ENCODE measurements around the gene CEP170B. TPM values are rescaled to one million over a fixed set of nuclear protein-coding genes. Genes with fewer than 3 reads are reported as not detected.

CEP170B gene
- polyA plus RNA-seq, 4 donors: 24.9 to 33.9 (median 31.1) TPM

GRCh38 chr14:104894331-104895206 lies 29.5 kb downstream of the CEP170B start:
- FAIRE-seq: no peak
- DNase-seq: no peak
- WGBS, 3 donors: 75 to 83% (median 80%) methylated on average over 25 to 30 of the region's 30 CpGs
- no peaks in the 10 kb centered on the region for H3K4me1 ChIP-seq (ENCODE audit: control insufficient read depth in 3 of 3, insufficient read depth in 2 of 3, low read depth in 1 of 3, low read length in 2 of 3)
- H3K27ac ChIP-seq (ENCODE audit: low read depth in 1 of 3, low read length in 2 of 3): no peak overlapping the region
- H3K27me3 ChIP-seq (ENCODE audit: control insufficient read depth in 3 of 3, insufficient read depth in 3 of 3, low read length in 3 of 3): no peaks in the 10 kb centered on the region
- H3K9me3 ChIP-seq (ENCODE audit: control insufficient read depth in 2 of 2, insufficient read depth in 1 of 2, low read depth in 1 of 2, low read length in 1 of 2): peaks cover 0 to 2% of the 10 kb centered on the region in 2 donors
- H3K4me3 ChIP-seq (ENCODE audit: low read depth in 1 of 3, low read length in 3 of 3): no peak overlapping the region
- peaks cover 0 to 29% (median 3%) of the 10 kb centered on the region in 3 donors for H3K36me3 ChIP-seq (ENCODE audit: control insufficient read depth in 3 of 3, insufficient read depth in 2 of 3, low read depth in 1 of 3, low read length in 3 of 3)

DNA sequence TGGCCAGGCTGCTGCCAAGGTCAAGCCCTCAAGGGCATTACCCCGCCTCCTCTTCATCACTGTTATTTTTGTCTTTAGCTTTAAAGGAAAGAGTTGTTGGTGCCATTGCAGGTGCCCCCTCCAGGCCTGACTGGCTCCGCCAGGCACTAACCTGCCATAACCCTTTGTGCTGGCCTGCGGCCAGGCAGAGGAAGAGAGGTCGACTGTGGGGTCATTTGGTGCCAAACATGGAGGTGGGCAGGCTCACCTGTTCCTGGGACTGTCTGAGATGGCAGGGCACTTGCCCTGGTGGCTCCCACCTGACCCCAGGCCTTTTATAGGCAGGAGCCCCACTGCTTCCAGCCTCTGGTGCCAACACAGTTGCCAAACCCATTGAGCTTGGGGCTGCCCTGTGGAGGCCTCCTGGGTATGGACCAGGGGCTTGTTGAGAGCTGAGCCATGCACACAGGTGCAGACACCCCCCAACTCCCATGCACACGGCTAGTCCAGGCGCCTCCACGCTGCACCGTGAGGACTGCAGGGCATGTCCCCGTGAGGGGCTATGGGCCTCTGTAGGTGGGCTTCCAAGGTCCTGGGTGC lies 30.2 kb downstream of the CEP170B start:
- Histone ChIP-seq H3K4me3 (ENCODE audit: low read depth in 1 of 3, low read length in 3 of 3) (no peak overlapping the region), H3K4me1 (ENCODE audit: control insufficient read depth in 3 of 3, insufficient read depth in 2 of 3, low read depth in 1 of 3, low read length in 2 of 3) (no peaks in the 10 kb centered on the region), H3K27ac (ENCODE audit: low read depth in 1 of 3, low read length in 2 of 3) (no peak overlapping the region), H3K9me3 (ENCODE audit: control insufficient read depth in 2 of 2, insufficient read depth in 1 of 2, low read depth in 1 of 2, low read length in 1 of 2) (peaks cover 0 to 2% of the 10 kb centered on the region in 2 donors), H3K36me3 (ENCODE audit: control insufficient read depth in 3 of 3, insufficient read depth in 2 of 3, low read depth in 1 of 3, low read length in 3 of 3) (peaks cover 0 to 28% (median 3%) of the 10 kb centered on the region in 3 donors), H3K27me3 (ENCODE audit: control insufficient read depth in 3 of 3, insufficient read depth in 3 of 3, low read length in 3 of 3) (no peaks in the 10 kb centered on the region)
- 58 to 77% (median 61%) methylated on average over 9 of the region's 9 CpGs for WGBS, 3 donors
- DNase-seq: no peak
- FAIRE-seq: no peak

GRCh38 chr14:104895786-104896661 lies 31.0 kb downstream of the CEP170B start:
- Histone ChIP-seq H3K4me1 (ENCODE audit: control insufficient read depth in 3 of 3, insufficient read depth in 2 of 3, low read depth in 1 of 3, low read length in 2 of 3) (no peaks in the 10 kb centered on the region), H3K27me3 (ENCODE audit: control insufficient read depth in 3 of 3, insufficient read depth in 3 of 3, low read length in 3 of 3) (no peaks in the 10 kb centered on the region), H3K4me3 (ENCODE audit: low read depth in 1 of 3, low read length in 3 of 3) (no peak overlapping the region), H3K27ac (ENCODE audit: low read depth in 1 of 3, low read length in 2 of 3) (no peak overlapping the region), H3K36me3 (ENCODE audit: control insufficient read depth in 3 of 3, insufficient read depth in 2 of 3, low read depth in 1 of 3, low read length in 3 of 3) (peaks cover 0 to 28% (median 3%) of the 10 kb centered on the region in 3 donors), H3K9me3 (ENCODE audit: control insufficient read depth in 2 of 2, insufficient read depth in 1 of 2, low read depth in 1 of 2, low read length in 1 of 2) (peaks cover 0 to 1% of the 10 kb centered on the region in 2 donors)
- FAIRE-seq: no peak
- 51 to 69% (median 53%) methylated on average over 27 to 34 of the region's 34 CpGs for WGBS, 3 donors
- DNase-seq: no peak

- WGBS, 3 donors: 70 to 89% (median 77%) methylated on average over 37 of the region's 37 CpGs
- Histone ChIP-seq H3K4me3 (ENCODE audit: low read depth in 1 of 3, low read length in 3 of 3) (no peak overlapping the region), H3K4me1 (ENCODE audit: control insufficient read depth in 3 of 3, insufficient read depth in 2 of 3, low read depth in 1 of 3, low read length in 2 of 3) (no peaks in the 10 kb centered on the region), H3K27ac (ENCODE audit: low read depth in 1 of 3, low read length in 2 of 3) (no peak overlapping the region), H3K9me3 (ENCODE audit: control insufficient read depth in 2 of 2, insufficient read depth in 1 of 2, low read depth in 1 of 2, low read length in 1 of 2) (no peaks in the 10 kb centered on the region), H3K27me3 (ENCODE audit: control insufficient read depth in 3 of 3, insufficient read depth in 3 of 3, low read length in 3 of 3) (no peaks in the 10 kb centered on the region), H3K36me3 (ENCODE audit: control insufficient read depth in 3 of 3, insufficient read depth in 2 of 3, low read depth in 1 of 3, low read length in 3 of 3) (peaks cover 0 to 28% (median 3%) of the 10 kb centered on the region in 3 donors)
- FAIRE-seq (no peak), DNase-seq (no peak)
Measured at GRCh38 chr14:104897330-104898194, 32.5 kb downstream of the CEP170B start.

DNA sequence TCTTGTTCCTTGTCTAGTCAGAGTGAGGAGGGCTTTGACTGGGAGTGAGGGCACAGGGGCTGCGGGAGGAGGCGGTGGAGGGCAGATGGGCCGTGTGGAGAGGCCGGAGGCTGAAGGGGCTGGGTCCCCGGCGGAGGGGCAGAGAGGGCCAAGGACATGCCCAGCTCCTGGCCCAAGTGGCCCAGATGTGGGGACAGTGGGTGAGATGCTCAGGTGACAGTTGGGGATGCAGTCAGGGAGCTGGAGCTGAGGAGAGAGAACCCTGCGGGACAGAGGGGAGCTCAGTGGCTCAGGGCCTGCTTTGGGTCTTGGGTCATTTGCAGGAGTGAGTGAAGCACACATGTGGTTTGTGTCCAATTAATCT lies 33.1 kb downstream of the CEP170B start:
- no peak for FAIRE-seq
- 82 to 96% (median 89%) methylated on average over 7 of the region's 7 CpGs for WGBS, 3 donors
- peaks cover 0 to 27% (median 3%) of the 10 kb centered on the region in 3 donors for H3K36me3 ChIP-seq (ENCODE audit: control insufficient read depth in 3 of 3, insufficient read depth in 2 of 3, low read depth in 1 of 3, low read length in 3 of 3)
- H3K9me3 ChIP-seq (ENCODE audit: control insufficient read depth in 2 of 2, insufficient read depth in 1 of 2, low read depth in 1 of 2, low read length in 1 of 2): no peaks in the 10 kb centered on the region
- DNase-seq: no peak
- no peaks in the 10 kb centered on the region for H3K4me1 ChIP-seq (ENCODE audit: control insufficient read depth in 3 of 3, insufficient read depth in 2 of 3, low read depth in 1 of 3, low read length in 2 of 3)
- H3K27ac ChIP-seq (ENCODE audit: low read depth in 1 of 3, low read length in 2 of 3): no peak overlapping the region
- H3K27me3 ChIP-seq (ENCODE audit: control insufficient read depth in 3 of 3, insufficient read depth in 3 of 3, low read length in 3 of 3): peaks cover 0 to under 1% (median 0%) of the 10 kb centered on the region in 3 donors
- H3K4me3 ChIP-seq (ENCODE audit: low read depth in 1 of 3, low read length in 3 of 3): no peak overlapping the region

GRCh38 chr14:104898870-104899510 lies 33.9 kb downstream of the CEP170B start:
- Histone ChIP-seq H3K4me1 (ENCODE audit: control insufficient read depth in 3 of 3, insufficient read depth in 2 of 3, low read depth in 1 of 3, low read length in 2 of 3) (no peaks in the 10 kb centered on the region), H3K9me3 (ENCODE audit: control insufficient read depth in 2 of 2, insufficient read depth in 1 of 2, low read depth in 1 of 2, low read length in 1 of 2) (peaks cover 0 to 3% of the 10 kb centered on the region in 2 donors), H3K4me3 (ENCODE audit: low read depth in 1 of 3, low read length in 3 of 3) (no peak overlapping the region), H3K27me3 (ENCODE audit: control insufficient read depth in 3 of 3, insufficient read depth in 3 of 3, low read length in 3 of 3) (peaks cover 0 to 3% (median 2%) of the 10 kb centered on the region in 3 donors), H3K27ac (ENCODE audit: low read depth in 1 of 3, low read length in 2 of 3) (no peak overlapping the region), H3K36me3 (ENCODE audit: control insufficient read depth in 3 of 3, insufficient read depth in 2 of 3, low read depth in 1 of 3, low read length in 3 of 3) (peaks cover 0 to 19% (median 3%) of the 10 kb centered on the region in 3 donors)
- FAIRE-seq: no peak
- DNase-seq: no peak
- 75 to 81% (median 78%) methylated on average over 24 of the region's 24 CpGs for WGBS, 3 donors

DNA sequence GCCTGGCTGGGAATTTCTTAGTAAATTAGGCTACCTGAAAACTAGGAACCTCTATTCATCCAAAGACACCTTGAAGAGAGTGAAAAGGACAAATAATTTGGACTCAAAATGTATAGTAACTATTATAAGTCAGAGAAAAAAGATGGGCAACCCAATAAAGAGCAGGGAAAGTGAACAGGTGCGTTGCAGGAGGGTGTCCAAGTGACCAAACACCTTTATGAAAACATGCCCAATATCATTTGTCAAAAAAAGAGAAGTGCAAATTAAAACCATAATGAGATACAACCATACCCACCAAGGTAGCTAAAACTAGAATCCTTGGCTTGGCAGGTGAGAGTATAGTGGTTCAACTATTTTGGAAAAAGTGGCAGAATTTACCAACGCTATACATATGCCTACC lies 34.7 kb downstream of the CEP170B start:
- no peak for FAIRE-seq
- 27 to 64% (median 35%) methylated on average over 2 of the region's 2 CpGs for WGBS, 3 donors
- DNase-seq: no peak
- no peak overlapping the region for H3K4me3 ChIP-seq (ENCODE audit: low read depth in 1 of 3, low read length in 3 of 3)
- peaks cover 0 to 8% (median 6%) of the 10 kb centered on the region in 3 donors for H3K27me3 ChIP-seq (ENCODE audit: control insufficient read depth in 3 of 3, insufficient read depth in 3 of 3, low read length in 3 of 3)
- peaks cover 0 to 11% (median 2%) of the 10 kb centered on the region in 3 donors for H3K36me3 ChIP-seq (ENCODE audit: control insufficient read depth in 3 of 3, insufficient read depth in 2 of 3, low read depth in 1 of 3, low read length in 3 of 3)
- peaks cover 0 to 3% of the 10 kb centered on the region in 2 donors for H3K9me3 ChIP-seq (ENCODE audit: control insufficient read depth in 2 of 2, insufficient read depth in 1 of 2, low read depth in 1 of 2, low read length in 1 of 2)
- no peaks in the 10 kb centered on the region for H3K4me1 ChIP-seq (ENCODE audit: control insufficient read depth in 3 of 3, insufficient read depth in 2 of 3, low read depth in 1 of 3, low read length in 2 of 3)
- H3K27ac ChIP-seq (ENCODE audit: low read depth in 1 of 3, low read length in 2 of 3): no peak overlapping the region
